Keratinocyte (primary cell): Measurements from ENCODE around the gene SIGLEC11.

Source experiments
- EZH2 ChIP-seq: IDR thresholded peaks from one replicate; pipeline ENCODE4 v1.6.1; 2012; ENCODE audit warnings: inconsistent platforms, mild to moderate bottlenecking, low read length, moderate library complexity
- TF ChIP-seq, protein P1 (sequence below), 3 experiments: IDR thresholded peaks in 1 of 3; conservative IDR thresholded peaks in 1 of 3; optimal IDR thresholded peaks in 1 of 3; 2 replicates in 2 of 3; 3 replicates in 1 of 3; pipeline versions ENCODE3 to v1.5.1; 2011; ENCODE audit warnings: low read length in 3 of 3, mild to moderate bottlenecking in 3 of 3, moderate library complexity in 2 of 3, control low read depth in 1 of 3, inconsistent platforms in 1 of 3; ENCODE audit not compliant: insufficient read depth in 2 of 3; ENCODE audit errors: extremely low read depth in 1 of 3

DNA sequence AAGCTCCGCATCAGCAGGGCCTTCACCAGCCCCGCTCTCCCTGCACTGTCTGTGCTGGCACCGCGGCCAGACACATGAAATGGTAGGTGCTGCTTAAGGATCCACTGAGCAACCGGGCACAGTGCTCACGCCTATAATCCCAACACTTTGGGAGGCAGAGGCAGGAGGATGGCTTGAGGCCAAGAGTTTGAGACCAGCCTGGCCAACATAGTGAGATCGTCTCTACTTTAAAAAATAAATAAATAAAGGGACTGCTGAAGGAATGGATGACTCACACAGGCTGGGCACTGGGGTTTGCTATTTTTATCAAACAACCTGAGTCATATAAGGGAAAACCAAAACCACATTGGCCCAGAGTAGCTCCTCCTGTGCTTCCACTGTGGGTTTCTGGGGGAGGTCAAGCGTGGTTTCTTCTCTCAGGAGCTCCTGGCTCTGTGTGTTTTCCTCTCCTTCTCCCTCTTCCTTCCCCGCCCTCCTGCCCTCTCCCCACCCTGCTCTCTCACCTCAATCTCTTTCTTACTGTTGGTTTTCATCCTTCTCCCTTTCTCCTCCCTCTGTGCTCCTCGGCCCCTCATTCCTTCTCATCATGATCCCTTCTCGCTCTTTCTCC is 42.9 kb upstream of the SIGLEC11 start:
- TF ChIP-seq, protein P1, sequence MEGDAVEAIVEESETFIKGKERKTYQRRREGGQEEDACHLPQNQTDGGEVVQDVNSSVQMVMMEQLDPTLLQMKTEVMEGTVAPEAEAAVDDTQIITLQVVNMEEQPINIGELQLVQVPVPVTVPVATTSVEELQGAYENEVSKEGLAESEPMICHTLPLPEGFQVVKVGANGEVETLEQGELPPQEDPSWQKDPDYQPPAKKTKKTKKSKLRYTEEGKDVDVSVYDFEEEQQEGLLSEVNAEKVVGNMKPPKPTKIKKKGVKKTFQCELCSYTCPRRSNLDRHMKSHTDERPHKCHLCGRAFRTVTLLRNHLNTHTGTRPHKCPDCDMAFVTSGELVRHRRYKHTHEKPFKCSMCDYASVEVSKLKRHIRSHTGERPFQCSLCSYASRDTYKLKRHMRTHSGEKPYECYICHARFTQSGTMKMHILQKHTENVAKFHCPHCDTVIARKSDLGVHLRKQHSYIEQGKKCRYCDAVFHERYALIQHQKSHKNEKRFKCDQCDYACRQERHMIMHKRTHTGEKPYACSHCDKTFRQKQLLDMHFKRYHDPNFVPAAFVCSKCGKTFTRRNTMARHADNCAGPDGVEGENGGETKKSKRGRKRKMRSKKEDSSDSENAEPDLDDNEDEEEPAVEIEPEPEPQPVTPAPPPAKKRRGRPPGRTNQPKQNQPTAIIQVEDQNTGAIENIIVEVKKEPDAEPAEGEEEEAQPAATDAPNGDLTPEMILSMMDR (optimal IDR thresholded peaks at IDR 0.05 in 1 of 3, IDR thresholded peaks at IDR 0.05 in 1 of 3, conservative IDR thresholded peaks at IDR 0.05 in 1 of 3; ENCODE audit: extremely low read depth in 1 of 3, insufficient read depth in 2 of 3, low read length in 3 of 3): no peak
- no peak for TF ChIP-seq EZH2
